ENCODE measurements around the gene DOHH.
"Not testable (repeated sequence)": the region's sequence is repeated elsewhere in the genome, so short reads cannot be mapped to it uniquely, and the experiment has no call there.

Gene DOHH

GRCh38 chr19:3534375-3535234, 34.1 kb upstream of the DOHH start:
- no peak for DNase-seq

- no peak for DNase-seq
Observed at GRCh38 chr19:3533563-3534216, 33.2 kb upstream of the DOHH start.

GRCh38 chr19:3533033-3533432, 32.6 kb upstream of the DOHH start:
- no peak for DNase-seq

- DNase-seq = no peak
Observed at GRCh38 chr19:3532154-3532786, 31.8 kb upstream of the DOHH start.

- no peak for DNase-seq
Observed at GRCh38 chr19:3531716-3532115, 31.2 kb upstream of the DOHH start.

GRCh38 chr19:3530389-3530788, 29.9 kb upstream of the DOHH start:
- DNase-seq = no peak

- not testable (repeated sequence) for DNase-seq
Observed at GRCh38 chr19:3529299-3529698, 28.8 kb upstream of the DOHH start.

- DNase-seq = no peak
Observed at GRCh38 chr19:3528539-3529211, 28.2 kb upstream of the DOHH start.

- DNase-seq = no peak
Observed at GRCh38 chr19:3528080-3528479, 27.6 kb upstream of the DOHH start.

GRCh38 chr19:3527238-3527910, 26.9 kb upstream of the DOHH start:
- DNase-seq = no peak

GRCh38 chr19:3526507-3527237, 26.2 kb upstream of the DOHH start:
- DNase-seq = no peak

- no peak for DNase-seq
Observed at GRCh38 chr19:3524904-3525451, 24.5 kb upstream of the DOHH start.

- no peak for DNase-seq
Observed at GRCh38 chr19:3524078-3524842, 23.8 kb upstream of the DOHH start.

GRCh38 chr19:3523361-3524077, 23.0 kb upstream of the DOHH start:
- DNase-seq = no peak

- DNase-seq = no peak
Observed at GRCh38 chr19:3522421-3523360, 22.2 kb upstream of the DOHH start.

GRCh38 chr19:3521104-3521445, 20.6 kb upstream of the DOHH start:
- DNase-seq = no peak

GRCh38 chr19:3520166-3521103, 20.0 kb upstream of the DOHH start:
- no peak for DNase-seq

GRCh38 chr19:3519126-3519525, 18.7 kb upstream of the DOHH start:
- DNase-seq = no peak

All from T-helper 9 cell (primary cell).